ENCODE measurements around the gene CCDC159.

DNA sequence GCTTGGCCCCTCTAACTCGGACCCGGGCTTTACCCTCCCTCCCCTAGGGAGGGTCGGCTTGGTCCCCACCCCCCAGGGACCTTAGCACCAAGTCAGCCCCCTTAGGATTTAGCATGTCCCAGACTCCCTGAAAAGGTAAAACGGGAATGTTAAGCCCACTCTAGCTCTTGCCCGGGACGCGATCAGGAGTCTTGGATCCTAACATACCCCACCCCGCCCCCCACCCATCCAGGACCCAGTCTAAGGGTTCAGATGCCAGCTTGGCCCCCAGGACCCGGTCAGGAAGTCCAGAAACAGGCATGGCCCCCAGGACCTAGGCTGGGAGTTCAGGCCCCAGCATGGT, 37.4 kb downstream of the CCDC159 start:
- TF ChIP-seq CTCF (IDR thresholded peaks at IDR 0.05) (no peak), EZH2 (IDR thresholded peaks at IDR 0.05) (no peak), EZH2phosphoT487 (IDR thresholded peaks at IDR 0.05) (no peak)

All from neural progenitor cell (in vitro differentiated cells).